Retinal pigment epithelial cell (primary cell): ENCODE measurements around the gene TLL1.
A peak's percentile ranks its signal among the peaks of the same experiment; 100 is the strongest.

ENCODE experiments used
- DNase-seq: peaks from one replicate; pipeline ENCODE4 v3.0.0-alpha.2; 2010; ENCODE audit warnings: low read depth
- H3K4me3 ChIP-seq: 2 replicates; pipeline ENCODE4 v1.5.1; 2011; ENCODE audit warnings: mild to moderate bottlenecking, low read length, control low read depth, moderate library complexity
- CTCF ChIP-seq: conservative IDR thresholded peaks from 2 replicates; pipeline ENCODE4 v1.5.1; 2011; ENCODE audit warnings: low read depth, low read length, control low read depth, inconsistent platforms

Gene TLL1

GRCh38 chr4:165921546-165921945, 48.5 kb downstream of the TLL1 start:
- no peak for TF ChIP-seq CTCF
- DNase-seq, result no peak
- H3K4me3 ChIP-seq, result no peak overlapping the region

GRCh38 chr4:165922747-165923146, 49.7 kb downstream of the TLL1 start:
- no peak overlapping the region for H3K4me3 ChIP-seq
- no peak for DNase-seq
- TF ChIP-seq CTCF, result no peak

GRCh38 chr4:165926307-165926706, 53.3 kb downstream of the TLL1 start:
- TF ChIP-seq CTCF, result no peak
- DNase-seq, result no peak
- H3K4me3 ChIP-seq, result no peak overlapping the region

GRCh38 chr4:165927366-165927765, 54.3 kb downstream of the TLL1 start:
- no peak for TF ChIP-seq CTCF
- DNase-seq, result peak; percentile 72
- no peak overlapping the region for H3K4me3 ChIP-seq

GRCh38 chr4:165927815-165928214, 54.8 kb downstream of the TLL1 start:
- no peak overlapping the region for H3K4me3 ChIP-seq
- no peak for DNase-seq
- no peak for TF ChIP-seq CTCF

- DNase-seq, result no peak
- H3K4me3 ChIP-seq, result no peak overlapping the region
- no peak for TF ChIP-seq CTCF
These were observed 55.6 kb downstream of the TLL1 start for GRCh38 chr4:165928601-165929000.

GRCh38 chr4:165929662-165930061, 56.6 kb downstream of the TLL1 start:
- TF ChIP-seq CTCF, result no peak
- DNase-seq, result no peak
- no peak overlapping the region for H3K4me3 ChIP-seq
